GM12874 (cell line): Measurements from ENCODE around the gene NOXA1.

ENCODE experiments used
- CTCF ChIP-seq: IDR thresholded peaks from 2 replicates; pipeline ENCODE4 v1.5.1; 2011; ENCODE audit warnings: low read depth, mild to moderate bottlenecking, control low read depth, low read length, moderate library complexity; ENCODE audit not compliant: insufficient read depth

The NOXA1 gene

GRCh38 chr9:137449081-137449844 lies 26.1 kb downstream of the NOXA1 start:
- no peak for TF ChIP-seq CTCF

DNA sequence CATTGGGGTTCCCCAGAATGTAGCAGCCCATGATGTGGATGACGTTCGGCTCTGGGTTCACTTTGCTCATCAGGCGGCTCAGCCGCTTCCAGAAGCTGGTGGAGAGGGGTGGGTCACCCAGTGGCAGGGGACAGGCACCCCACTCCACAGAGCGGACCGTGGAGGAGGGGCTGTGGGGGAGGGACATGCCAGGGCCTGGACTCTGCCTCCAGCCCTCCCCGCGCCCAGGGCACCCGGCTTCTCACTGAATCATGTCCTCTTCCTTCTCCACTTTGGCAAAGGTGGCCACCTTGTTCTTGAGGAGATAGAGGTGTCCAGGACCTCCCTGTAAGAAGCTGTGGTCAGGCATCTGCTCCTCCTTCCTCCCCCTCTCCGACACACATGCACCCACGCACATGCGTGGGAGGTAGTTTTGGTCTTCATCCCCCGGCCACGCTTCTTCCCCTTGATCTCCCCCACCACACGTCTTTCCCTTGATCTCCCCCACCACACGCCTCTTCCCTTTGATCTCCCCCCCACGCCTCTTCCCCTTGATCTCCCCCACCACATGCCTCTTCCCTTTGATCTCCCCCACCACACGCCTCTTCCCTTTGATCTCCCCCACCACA lies 26.8 kb downstream of the NOXA1 start:
- no peak for TF ChIP-seq CTCF

DNA sequence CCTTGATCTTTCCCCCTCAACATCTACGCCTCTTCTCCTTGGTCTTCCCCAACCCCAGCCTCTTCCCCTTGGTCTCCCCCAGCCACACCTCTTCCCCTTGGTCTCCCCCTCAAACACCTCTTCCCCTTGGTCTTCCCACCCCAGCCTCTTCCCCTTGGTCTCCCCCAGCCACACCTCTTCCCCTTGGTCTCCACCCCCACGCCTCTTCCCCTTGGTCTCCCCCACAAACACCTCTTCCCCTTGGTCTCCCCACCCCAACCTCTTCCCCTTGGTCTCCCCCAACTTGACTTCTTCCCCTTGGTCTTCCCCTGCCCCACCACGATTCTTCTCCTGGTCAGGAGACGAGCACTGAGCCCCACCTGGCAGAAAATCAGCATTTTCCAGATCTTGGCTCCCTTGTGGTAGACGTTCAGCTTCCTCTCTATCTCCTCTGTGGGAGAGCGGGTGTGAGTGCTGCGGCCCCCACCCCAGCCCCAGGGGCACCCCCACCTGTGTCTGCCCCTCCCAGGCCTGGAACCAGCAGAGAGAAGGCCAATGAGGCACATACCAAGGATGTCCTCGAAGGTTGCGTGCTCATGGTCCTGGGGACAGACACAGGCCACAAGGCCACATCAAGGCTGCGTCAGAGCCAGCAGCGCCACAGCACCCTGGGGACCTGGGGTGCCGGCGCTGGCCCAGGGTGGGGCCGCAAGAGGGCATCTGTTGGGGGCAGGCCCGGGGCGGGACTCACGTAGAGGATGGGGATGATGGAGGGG lies 29.0 kb downstream of the NOXA1 start:
- no peak for TF ChIP-seq CTCF

GRCh38 chr9:137452761-137453642 lies 29.8 kb downstream of the NOXA1 start:
- TF ChIP-seq CTCF, result no peak

- no peak for TF ChIP-seq CTCF
Measured at GRCh38 chr9:137453643-137454081, 30.5 kb downstream of the NOXA1 start.

GRCh38 chr9:137454145-137454596 lies 31.0 kb downstream of the NOXA1 start:
- no peak for TF ChIP-seq CTCF
